Neural progenitor cell (in vitro differentiated cells): ENCODE results near the gene EIF2B4. TPM values are rescaled to one million over a fixed set of nuclear protein-coding genes. Genes with fewer than 3 reads are reported as not detected.

Experiments used
- DNase-seq: peaks from one replicate; pipeline ENCODE4 v3.0.0-alpha.2; 2016; ENCODE audit warnings: low spot score
- H2AFZ ChIP-seq: fragments of 200-600 bp; sonication (generic); replicated peaks from 2 replicates; pipeline ENCODE4 v1.6.1; 2016; ENCODE audit warnings: antibody characterized with exemption
- H3F3A ChIP-seq: fragments of 200-600 bp; sonication (generic); 2 replicates; pipeline ENCODE4 v1.6.1; 2016; ENCODE audit warnings: antibody characterized with exemption, low read depth
- H3K27ac ChIP-seq: fragments of 200-600 bp; sonication (generic); 2 replicates; pipeline ENCODE4 v1.5.1; 2016; ENCODE audit warnings: mild to moderate bottlenecking
- H3K27me3 ChIP-seq: fragments of 200-600 bp; sonication (generic); 2 replicates; pipeline ENCODE4 v1.6.1; 2016; ENCODE audit warnings: mild to moderate bottlenecking, moderate library complexity
- H3K36me3 ChIP-seq: fragments of 200-600 bp; sonication (generic); 2 replicates; pipeline ENCODE4 v1.5.1; 2016
- H3K4me1 ChIP-seq: fragments of 200-600 bp; sonication (generic); 2 replicates; pipeline ENCODE4 v1.6.1; 2016; ENCODE audit warnings: mixed run types
- H3K4me2 ChIP-seq: fragments of 200-600 bp; sonication (generic); 2 replicates; pipeline ENCODE4 v1.6.1; 2016
- H3K4me3 ChIP-seq: fragments of 200-600 bp; sonication (generic); 2 replicates; pipeline ENCODE4 v1.5.1; 2016
- H3K79me2 ChIP-seq: fragments of 200-600 bp; sonication (generic); 2 replicates; pipeline ENCODE4 v1.6.1; 2016; ENCODE audit warnings: low read depth
- H3K9ac ChIP-seq: fragments of 200-600 bp; sonication (generic); 2 replicates; pipeline ENCODE4 v1.6.1; 2016
- H3K9me3 ChIP-seq: fragments of 200-600 bp; sonication (generic); 2 replicates; pipeline ENCODE4 v1.5.1; 2016; ENCODE audit warnings: low read depth
- H4K20me1 ChIP-seq: fragments of 200-600 bp; sonication (generic); 2 replicates; pipeline ENCODE4 v1.6.1; 2016; ENCODE audit warnings: low read depth
- H3K27ac Mint-ChIP-seq: 3 replicates; pipeline ENCODE4 v1.8.0; 2021; ENCODE audit warnings: mixed read lengths
- H3K27me3 Mint-ChIP-seq: 2 replicates; pipeline ENCODE4 v1.8.0; 2022; ENCODE audit warnings: low read depth, mild to moderate bottlenecking, inconsistent platforms, moderate library complexity, mixed read lengths; ENCODE audit not compliant: insufficient read depth
- H3K36me3 Mint-ChIP-seq: 3 replicates; pipeline ENCODE4 v1.8.0; 2021; ENCODE audit warnings: mixed read lengths
- H3K4me1 Mint-ChIP-seq: 3 replicates; pipeline ENCODE4 v1.8.0; 2021; ENCODE audit warnings: mixed read lengths
- H3K4me3 Mint-ChIP-seq: 3 replicates; pipeline ENCODE4 v1.8.0; 2021; ENCODE audit warnings: mild to moderate bottlenecking, moderate library complexity, mixed read lengths
- H3K9me3 Mint-ChIP-seq: 3 replicates; pipeline ENCODE4 v1.8.0; 2020; ENCODE audit warnings: mixed read lengths
- EZH2 ChIP-seq: fragments of 200-600 bp; sonication (generic); IDR thresholded peaks from 2 replicates; pipeline ENCODE4 v1.6.1; 2017; ENCODE audit warnings: antibody characterized with exemption, mild to moderate bottlenecking, moderate library complexity
- EZH2phosphoT487 ChIP-seq: fragments of 200-600 bp; sonication (generic); IDR thresholded peaks from 2 replicates; pipeline ENCODE4 v1.6.1; 2017; ENCODE audit warnings: antibody characterized with exemption
- total RNA-seq: library from RNA; depleted of rRNA; stranded (reverse); fragments of >200 nt; gene quantifications from 2 replicates; pipeline ENCODE4 v1.2.3, GENCODE V29; 2015; ENCODE audit warnings: low replicate concordance
- TF ChIP-seq, protein P1 (sequence below): fragments of 200-600 bp; sonication (generic); IDR thresholded peaks from 2 replicates; pipeline ENCODE4 v1.5.1; 2017; ENCODE audit warnings: antibody characterized with exemption, mild to moderate bottlenecking

Gene EIF2B4
- total RNA-seq, 1 donor from 2014 or later, result 25.5 TPM

DNA sequence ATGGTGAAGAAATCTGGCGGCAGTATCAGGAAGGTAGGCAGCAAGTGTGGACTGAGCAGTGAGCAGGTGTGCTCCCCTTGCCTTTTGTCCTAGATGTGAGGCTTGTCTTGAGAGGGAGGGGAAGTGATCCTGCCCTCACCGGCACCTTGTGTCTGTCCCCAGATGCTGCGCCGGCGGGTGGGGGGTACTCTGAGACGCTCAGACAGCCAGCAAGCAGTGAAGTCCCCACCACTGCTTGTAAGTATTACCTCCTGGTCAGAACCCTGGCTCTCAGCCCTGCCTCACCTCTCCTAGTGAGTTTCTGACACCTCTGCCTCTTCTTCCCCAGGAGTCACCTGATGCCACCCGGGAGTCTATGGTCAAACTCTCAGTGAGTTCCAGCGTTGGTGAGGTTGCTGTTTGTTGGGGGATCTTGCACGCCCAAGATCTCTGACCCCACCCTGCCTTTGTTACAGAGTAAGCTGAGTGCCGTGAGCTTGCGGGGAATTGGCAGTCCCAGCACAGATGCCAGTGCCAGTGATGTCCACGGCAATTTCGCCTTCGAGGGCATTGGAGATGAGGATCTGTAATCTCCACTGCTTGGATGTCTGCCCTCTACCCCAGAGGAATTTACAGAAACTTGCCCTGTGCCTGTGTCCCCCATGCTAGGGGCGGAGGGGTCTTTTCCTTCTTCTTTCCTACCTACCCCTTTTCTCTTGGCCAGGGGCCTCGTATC is 6.2 kb upstream of the EIF2B4 start:
- H3K4me1 Mint-ChIP-seq, result peaks cover 26% of the 10 kb centered on the region
- H3K27me3 Mint-ChIP-seq, result peaks cover 18% of the 10 kb centered on the region
- no peak overlapping the region for H3K4me3 ChIP-seq
- peaks cover 45% of the 10 kb centered on the region for H3F3A ChIP-seq
- H3K27me3 ChIP-seq, result no peaks in the 10 kb centered on the region
- no peak overlapping the region for H3K27ac ChIP-seq
- peaks cover 37% of the 10 kb centered on the region for H3K36me3 Mint-ChIP-seq
- H3K9ac ChIP-seq, result no peak overlapping the region
- no peaks in the 10 kb centered on the region for H3K9me3 ChIP-seq
- no peak overlapping the region for H3K4me2 ChIP-seq
- TF ChIP-seq EZH2, result no peak
- TF ChIP-seq EZH2phosphoT487, result no peak
- TF ChIP-seq, protein P1, sequence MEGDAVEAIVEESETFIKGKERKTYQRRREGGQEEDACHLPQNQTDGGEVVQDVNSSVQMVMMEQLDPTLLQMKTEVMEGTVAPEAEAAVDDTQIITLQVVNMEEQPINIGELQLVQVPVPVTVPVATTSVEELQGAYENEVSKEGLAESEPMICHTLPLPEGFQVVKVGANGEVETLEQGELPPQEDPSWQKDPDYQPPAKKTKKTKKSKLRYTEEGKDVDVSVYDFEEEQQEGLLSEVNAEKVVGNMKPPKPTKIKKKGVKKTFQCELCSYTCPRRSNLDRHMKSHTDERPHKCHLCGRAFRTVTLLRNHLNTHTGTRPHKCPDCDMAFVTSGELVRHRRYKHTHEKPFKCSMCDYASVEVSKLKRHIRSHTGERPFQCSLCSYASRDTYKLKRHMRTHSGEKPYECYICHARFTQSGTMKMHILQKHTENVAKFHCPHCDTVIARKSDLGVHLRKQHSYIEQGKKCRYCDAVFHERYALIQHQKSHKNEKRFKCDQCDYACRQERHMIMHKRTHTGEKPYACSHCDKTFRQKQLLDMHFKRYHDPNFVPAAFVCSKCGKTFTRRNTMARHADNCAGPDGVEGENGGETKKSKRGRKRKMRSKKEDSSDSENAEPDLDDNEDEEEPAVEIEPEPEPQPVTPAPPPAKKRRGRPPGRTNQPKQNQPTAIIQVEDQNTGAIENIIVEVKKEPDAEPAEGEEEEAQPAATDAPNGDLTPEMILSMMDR, result no peak
- no peaks in the 10 kb centered on the region for H3K36me3 ChIP-seq
- no peak overlapping the region for H2AFZ ChIP-seq
- peaks cover 14% of the 10 kb centered on the region for H4K20me1 ChIP-seq
- H3K27ac Mint-ChIP-seq, result no peak overlapping the region
- H3K79me2 ChIP-seq, result peaks cover 42% of the 10 kb centered on the region
- peak overlapping the region; percentile 24 for H3K4me3 Mint-ChIP-seq
- no peak for DNase-seq
- H3K9me3 Mint-ChIP-seq, result no peaks in the 10 kb centered on the region
- peaks cover 12% of the 10 kb centered on the region for H3K4me1 ChIP-seq

DNA sequence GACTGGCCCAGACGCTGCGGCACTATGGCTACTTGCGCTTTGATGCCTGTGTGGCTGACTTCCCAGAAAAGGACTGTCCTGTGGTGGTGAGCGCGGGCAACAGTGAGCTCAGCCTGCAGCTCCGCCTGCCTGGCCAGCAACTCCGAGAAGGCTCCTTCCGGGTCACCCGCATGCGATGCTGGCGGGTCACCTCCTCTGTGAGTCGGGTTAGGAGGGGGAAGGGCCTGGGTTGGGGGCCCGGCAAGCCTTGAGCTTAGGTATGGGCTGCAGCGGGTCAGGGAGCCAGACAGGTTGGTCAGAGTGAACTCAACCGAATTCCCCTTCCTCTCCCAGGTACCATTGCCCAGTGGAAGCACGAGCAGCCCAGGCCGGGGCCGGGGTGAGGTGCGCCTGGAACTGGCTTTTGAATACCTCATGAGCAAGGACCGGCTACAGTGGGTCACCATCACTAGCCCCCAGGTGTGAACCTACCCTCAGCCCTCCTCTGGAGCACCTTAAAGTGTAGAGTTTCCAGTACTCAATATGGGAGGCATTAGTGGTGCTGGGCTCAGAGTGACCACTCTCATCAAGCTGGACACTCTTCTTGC is 5.5 kb upstream of the EIF2B4 start:
- H4K20me1 ChIP-seq, result peaks cover 15% of the 10 kb centered on the region
- Mint-ChIP-seq H3K4me3 (no peak overlapping the region), H3K4me1 (peaks cover 23% of the 10 kb centered on the region), H3K27ac (no peak overlapping the region), H3K27me3 (peaks cover 20% of the 10 kb centered on the region), H3K36me3 (peaks cover 34% of the 10 kb centered on the region), H3K9me3 (no peaks in the 10 kb centered on the region)
- no peak for TF ChIP-seq EZH2phosphoT487
- peaks cover 39% of the 10 kb centered on the region for H3F3A ChIP-seq
- H3K79me2 ChIP-seq, result peaks cover 49% of the 10 kb centered on the region
- H3K9me3 ChIP-seq, result no peaks in the 10 kb centered on the region
- no peaks in the 10 kb centered on the region for H3K27me3 ChIP-seq
- no peak overlapping the region for H3K4me2 ChIP-seq
- no peak overlapping the region for H3K27ac ChIP-seq
- no peak overlapping the region for H2AFZ ChIP-seq
- DNase-seq, result no peak
- H3K36me3 ChIP-seq, result no peaks in the 10 kb centered on the region
- H3K4me3 ChIP-seq, result no peak overlapping the region
- peaks cover 13% of the 10 kb centered on the region for H3K4me1 ChIP-seq
- H3K9ac ChIP-seq, result no peak overlapping the region

DNA sequence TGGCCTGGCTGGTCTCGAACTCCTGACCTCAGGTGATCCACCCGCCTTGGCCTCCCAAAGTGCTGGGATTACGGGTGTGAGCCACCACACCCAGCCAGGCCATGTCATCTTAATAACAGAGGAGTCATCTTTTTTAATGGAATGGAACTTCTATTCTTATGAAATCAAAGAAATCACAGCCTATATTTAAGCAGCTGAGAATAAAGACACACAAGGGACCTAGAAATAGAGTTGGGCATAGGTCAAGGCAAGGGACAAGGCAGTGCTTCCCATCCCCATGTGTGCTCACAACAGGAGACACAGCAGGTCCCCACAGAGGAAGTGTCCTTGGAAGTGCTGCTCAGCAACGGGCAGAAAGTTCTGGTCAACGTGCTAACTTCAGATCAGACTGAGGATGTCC is 3.4 kb upstream of the EIF2B4 start:
- Histone ChIP-seq H2AFZ (no peak overlapping the region), H3K27ac (no peak overlapping the region), H3K4me3 (no peak overlapping the region), H3K4me1 (peaks cover 11% of the 10 kb centered on the region), H4K20me1 (peaks cover 23% of the 10 kb centered on the region), H3K27me3 (no peaks in the 10 kb centered on the region), H3K36me3 (peaks cover 2% of the 10 kb centered on the region), H3K79me2 (peaks cover 46% of the 10 kb centered on the region), H3K9me3 (no peaks in the 10 kb centered on the region), H3K4me2 (no peak overlapping the region), H3F3A (peaks cover 24% of the 10 kb centered on the region), H3K9ac (no peak overlapping the region)
- Mint-ChIP-seq H3K27me3 (peaks cover 12% of the 10 kb centered on the region), H3K36me3 (peaks cover 29% of the 10 kb centered on the region), H3K27ac (no peak overlapping the region), H3K9me3 (no peaks in the 10 kb centered on the region), H3K4me1 (peaks cover 21% of the 10 kb centered on the region), H3K4me3 (peak overlapping the region; percentile 48)
- TF ChIP-seq EZH2 (no peak), EZH2phosphoT487 (no peak)
- TF ChIP-seq, protein P1, result no peak
- no peak for DNase-seq

DNA sequence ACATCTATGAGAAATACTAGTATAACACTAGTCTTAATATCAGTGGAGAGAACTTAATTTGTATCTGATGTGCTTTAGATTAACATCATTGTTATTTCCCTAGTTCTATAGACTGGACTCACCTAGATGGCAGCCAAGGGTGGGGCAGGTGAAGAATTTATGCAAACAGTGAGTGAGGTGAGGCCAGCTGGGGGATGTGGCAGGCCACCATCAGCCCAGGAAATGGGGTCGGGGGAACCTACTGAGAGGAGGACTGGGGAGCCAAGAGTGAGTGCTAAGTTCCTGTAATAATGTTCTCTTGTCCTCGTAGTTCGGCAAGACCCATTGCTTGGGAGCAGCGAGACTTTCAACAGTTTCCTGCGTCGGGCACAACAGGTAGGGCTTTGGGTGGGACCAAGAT is 2.8 kb upstream of the EIF2B4 start:
- TF ChIP-seq EZH2, result no peak
- TF ChIP-seq EZH2phosphoT487, result no peak
- TF ChIP-seq, protein P1, result no peak
- peaks cover 45% of the 10 kb centered on the region for H3K79me2 ChIP-seq
- Mint-ChIP-seq H3K36me3 (peaks cover 29% of the 10 kb centered on the region), H3K27me3 (peaks cover 12% of the 10 kb centered on the region), H3K4me3 (peak overlapping the region; percentile 35), H3K4me1 (peaks cover 22% of the 10 kb centered on the region), H3K27ac (no peak overlapping the region), H3K9me3 (no peaks in the 10 kb centered on the region)
- H3K4me3 ChIP-seq, result no peak overlapping the region
- no peaks in the 10 kb centered on the region for H3K9me3 ChIP-seq
- H3K4me2 ChIP-seq, result no peak overlapping the region
- no peak overlapping the region for H3K27ac ChIP-seq
- peaks cover 23% of the 10 kb centered on the region for H4K20me1 ChIP-seq
- peaks cover 4% of the 10 kb centered on the region for H3K36me3 ChIP-seq
- DNase-seq, result no peak
- no peak overlapping the region for H2AFZ ChIP-seq
- H3K27me3 ChIP-seq, result no peaks in the 10 kb centered on the region
- H3K4me1 ChIP-seq, result peaks cover 11% of the 10 kb centered on the region
- H3F3A ChIP-seq, result peaks cover 22% of the 10 kb centered on the region
- no peak overlapping the region for H3K9ac ChIP-seq
